GM23338 (cell line): Measurements from ENCODE around the gene RCAN1. TPM values are rescaled to one million over a fixed set of nuclear protein-coding genes. Genes with fewer than 3 reads are reported as not detected.

Source experiments
- ATAC-seq: fragments of 200-7000 bp; cut with Tn5 transposase; 3 replicates; pipeline ENCODE4 v1.9.1; 2020
- DNase-seq: peaks from one replicate; pipeline ENCODE4 v3.0.0-alpha.2; 2015; ENCODE audit warnings: low spot score
- H2AFZ ChIP-seq: fragments of 200-600 bp; sonication (generic); 2 replicates; pipeline ENCODE4 v1.8.0; 2016; ENCODE audit warnings: antibody characterized with exemption, mild to moderate bottlenecking, moderate library complexity
- H3F3A ChIP-seq: fragments of 200-600 bp; sonication (generic); replicated peaks from 2 replicates; pipeline ENCODE4 v1.8.0; 2017; ENCODE audit warnings: antibody characterized with exemption, mixed run types, low read depth
- H3K27ac ChIP-seq: fragments of 200-600 bp; sonication (generic); 2 replicates; pipeline ENCODE4 v1.6.1; 2016; ENCODE audit warnings: low read depth
- H3K27me3 ChIP-seq: fragments of 200-600 bp; sonication (generic); 2 replicates; pipeline ENCODE4 v1.8.0; 2016; ENCODE audit warnings: mild to moderate bottlenecking, mixed run types, moderate library complexity; ENCODE audit not compliant: insufficient read depth
- H3K36me3 ChIP-seq: fragments of 200-600 bp; sonication (generic); 2 replicates; pipeline ENCODE4 v1.8.0; 2016; ENCODE audit warnings: mild to moderate bottlenecking; ENCODE audit not compliant: insufficient read depth
- H3K4me1 ChIP-seq: fragments of 200-600 bp; sonication (generic); 2 replicates; pipeline ENCODE4 v1.8.0; 2016; ENCODE audit warnings: mild to moderate bottlenecking, moderate library complexity; ENCODE audit not compliant: insufficient read depth
- H3K4me2 ChIP-seq: fragments of 200-600 bp; sonication (generic); 2 replicates; pipeline ENCODE4 v1.7.1; 2017; ENCODE audit warnings: mixed run types
- H3K4me3 ChIP-seq: fragments of 200-600 bp; sonication (generic); 2 replicates; pipeline ENCODE4 v1.6.1; 2016; ENCODE audit warnings: mixed run types
- H3K79me2 ChIP-seq: fragments of 200-600 bp; sonication (generic); replicated peaks from 2 replicates; pipeline ENCODE4 v1.8.0; 2017; ENCODE audit warnings: mild to moderate bottlenecking; ENCODE audit not compliant: insufficient read depth
- H3K9me2 ChIP-seq: fragments of 200-600 bp; sonication (generic); 2 replicates; pipeline ENCODE4 v1.8.0; 2017; ENCODE audit not compliant: insufficient read depth
- H4K20me1 ChIP-seq: fragments of 200-600 bp; sonication (generic); replicated peaks from 2 replicates; pipeline ENCODE4 v1.8.0; 2017; ENCODE audit warnings: mild to moderate bottlenecking; ENCODE audit not compliant: insufficient read depth
- H3K27ac Mint-ChIP-seq: 2 replicates; pipeline ENCODE4 v1.8.0; 2020; ENCODE audit warnings: inconsistent platforms, mild to moderate bottlenecking, moderate library complexity, mixed read lengths
- H3K27me3 Mint-ChIP-seq: 3 replicates; pipeline ENCODE4 v1.8.0; 2022; ENCODE audit warnings: low read depth, mild to moderate bottlenecking, moderate library complexity, mixed read lengths, inconsistent platforms; ENCODE audit not compliant: insufficient read depth, poor library complexity
- H3K36me3 Mint-ChIP-seq: 3 replicates; pipeline ENCODE4 v1.8.0; 2021; ENCODE audit warnings: low read depth, mild to moderate bottlenecking, inconsistent platforms, moderate library complexity, mixed read lengths
- H3K4me1 Mint-ChIP-seq: 3 replicates; pipeline ENCODE4 v1.8.0; 2020; ENCODE audit warnings: mild to moderate bottlenecking, inconsistent platforms, mixed read lengths
- H3K4me3 Mint-ChIP-seq: 3 replicates; pipeline ENCODE4 v1.8.0; 2021; ENCODE audit warnings: moderate library complexity, mild to moderate bottlenecking, inconsistent platforms, mixed read lengths
- H3K9me3 Mint-ChIP-seq: 3 replicates; pipeline ENCODE4 v1.8.0; 2020; ENCODE audit warnings: moderate library complexity, mild to moderate bottlenecking, inconsistent platforms, mixed read lengths
- CTCF ChIP-seq, 2 experiments: fragments of 200-600 bp in 1 of 2; sonication (generic) in 1 of 2; conservative IDR thresholded peaks; 2 replicates each; pipeline versions ENCODE4 v1.5.1 to v1.6.1; 2016 to 2017; ENCODE audit warnings: antibody characterized with exemption in 2 of 2, low read depth in 2 of 2, mild to moderate bottlenecking in 2 of 2, moderate library complexity in 1 of 2
- JUNB ChIP-seq: IDR thresholded peaks from one replicate; pipeline ENCODE4 v1.6.1; 2016; ENCODE audit warnings: antibody characterized with exemption; ENCODE audit not compliant: unreplicated experiment
- POLR2AphosphoS5 ChIP-seq: IDR thresholded peaks from 2 replicates; pipeline ENCODE4 v1.6.1; 2016; ENCODE audit warnings: antibody characterized with exemption, low read depth
- REST ChIP-seq: IDR thresholded peaks from one replicate; pipeline ENCODE4 v1.6.1; 2018; ENCODE audit warnings: antibody characterized with exemption; ENCODE audit not compliant: unreplicated experiment
- STAT1 ChIP-seq: IDR thresholded peaks from one replicate; pipeline ENCODE4 v1.6.1; 2016; ENCODE audit warnings: antibody characterized with exemption; ENCODE audit not compliant: unreplicated experiment
- ZNF331 ChIP-seq: fragments of 250-450 bp; sonication (Bioruptor Pico); IDR thresholded peaks from 2 replicates; pipeline ENCODE4 v1.5.0; 2020; ENCODE audit warnings: low read depth, mild to moderate bottlenecking, moderate library complexity
- ZNF462 ChIP-seq: fragments of 250-450 bp; sonication (Bioruptor Pico); IDR thresholded peaks from 2 replicates; pipeline ENCODE4 v1.5.0; 2020; ENCODE audit warnings: mild to moderate bottlenecking, moderate library complexity
- polyA plus RNA-seq: library from polyadenylated mRNA; unstranded; fragments of >200 nt; fragmentation: Nextera tagmentation; extraction: Ambion mirVana; gene quantifications from 2 replicates; pipeline ENCODE4 v1.2.1, GENCODE V29; 2016
- total RNA-seq: library from RNA; depleted of rRNA; stranded (reverse); fragments of >200 nt; shearing (Covaris generic); gene quantifications from 2 replicates; pipeline ENCODE4 v1.2.3, GENCODE V29; 2014

The RCAN1 gene
- total and polyA plus RNA-seq, 2 experiments from 2014 or later: 3.7 to 5.2 TPM

- no peak for ATAC-seq
- no peaks in the 10 kb centered on the region for H4K20me1 ChIP-seq
- H3K4me1 ChIP-seq: peaks cover 20% of the 10 kb centered on the region
- H3K27me3 ChIP-seq: peaks cover 2% of the 10 kb centered on the region; the same call in 1 of the 2 replicates
- DNase-seq: no peak
- no peaks in the 10 kb centered on the region for H3F3A ChIP-seq
- no peak overlapping the region for H3K4me2 ChIP-seq
- Mint-ChIP-seq H3K27me3 (peaks cover 6% of the 10 kb centered on the region), H3K27ac (no peak overlapping the region; the same call in 1 of the 2 replicates), H3K9me3 (no peaks in the 10 kb centered on the region), H3K36me3 (no peaks in the 10 kb centered on the region), H3K4me1 (peaks cover 59% of the 10 kb centered on the region), H3K4me3 (no peak overlapping the region)
- H3K36me3 ChIP-seq: no peaks in the 10 kb centered on the region
- H3K9me2 ChIP-seq: no peaks in the 10 kb centered on the region
- TF ChIP-seq JUNB: no peak
- TF ChIP-seq ZNF331 (CRISPR knock-in tag): no peak
- TF ChIP-seq REST: no peak
- no peak for TF ChIP-seq STAT1
- TF ChIP-seq ZNF462 (CRISPR knock-in tag): no peak
- TF ChIP-seq POLR2AphosphoS5: no peak
- TF ChIP-seq CTCF (conservative IDR thresholded peaks at IDR 0.05; ENCODE audit: low read depth in 2 of 2): no peak
- no peak overlapping the region for H2AFZ ChIP-seq
- H3K4me3 ChIP-seq: no peak overlapping the region
- H3K79me2 ChIP-seq: no peaks in the 10 kb centered on the region
- H3K27ac ChIP-seq: no peak overlapping the region
Observed at GRCh38 chr21:34520281-34520680, 94.6 kb downstream of the RCAN1 start.
